Measurements from ENCODE around the gene S100A6.
"Not testable (repeated sequence)": the region's sequence is repeated elsewhere in the genome, so short reads cannot be mapped to it uniquely, and the experiment has no call there.

S100A6 gene

GRCh38 chr1:153526132-153526543 is 9.7 kb downstream of the S100A6 start:
- DNase-seq: peak; percentile 39

- DNase-seq: peak; percentile 80
Observed at GRCh38 chr1:153525088-153525728, 10.6 kb downstream of the S100A6 start.

GRCh38 chr1:153522353-153523048 is 13.3 kb downstream of the S100A6 start:
- DNase-seq: peak; percentile 35

DNA sequence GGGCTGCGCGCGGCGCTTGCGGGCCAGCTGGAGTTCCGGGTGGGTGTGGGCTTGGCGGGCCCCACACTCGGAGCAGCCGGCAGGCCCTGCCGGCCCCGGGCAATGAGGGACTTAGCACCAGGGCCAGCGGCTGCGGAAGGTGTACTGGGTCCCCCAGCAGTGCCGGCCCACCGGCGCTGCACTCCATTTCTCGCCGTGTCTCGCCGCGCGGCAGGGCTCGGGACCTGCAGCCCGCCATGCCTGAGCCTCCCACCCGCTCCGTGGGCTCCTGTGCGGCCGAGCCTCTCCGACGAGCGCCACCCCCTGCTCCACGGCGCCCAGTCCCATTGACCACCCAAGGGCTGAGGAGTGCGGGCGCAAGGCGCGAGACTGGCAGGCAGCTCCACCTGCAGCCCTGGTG is 14.0 kb downstream of the S100A6 start:
- not testable (repeated sequence) for DNase-seq

- DNase-seq: peak; percentile 76
Observed at GRCh38 chr1:153520818-153521476, 14.8 kb downstream of the S100A6 start.

- DNase-seq: peak; percentile 48
Observed at GRCh38 chr1:153520137-153520691, 15.6 kb downstream of the S100A6 start.

DNA sequence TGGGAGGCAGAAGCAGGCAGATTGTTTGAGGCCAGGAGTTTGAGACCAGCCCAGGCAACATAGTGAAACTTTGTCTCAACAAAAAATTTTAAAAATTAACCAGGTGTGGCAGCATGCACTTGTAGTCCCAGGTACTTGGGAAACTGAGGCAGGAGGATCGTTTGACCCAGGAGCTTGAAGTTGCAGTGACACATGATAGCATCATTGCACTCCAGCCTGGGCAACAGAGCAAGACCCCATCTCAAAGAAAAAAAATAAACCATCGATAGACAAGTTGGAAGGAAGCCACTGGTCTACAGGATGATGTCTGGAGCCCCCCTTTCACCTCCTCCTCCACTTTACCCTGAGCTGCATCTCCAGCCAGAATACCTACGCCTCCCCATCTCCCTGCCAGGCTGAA is 16.5 kb downstream of the S100A6 start:
- no peak for DNase-seq

DNA sequence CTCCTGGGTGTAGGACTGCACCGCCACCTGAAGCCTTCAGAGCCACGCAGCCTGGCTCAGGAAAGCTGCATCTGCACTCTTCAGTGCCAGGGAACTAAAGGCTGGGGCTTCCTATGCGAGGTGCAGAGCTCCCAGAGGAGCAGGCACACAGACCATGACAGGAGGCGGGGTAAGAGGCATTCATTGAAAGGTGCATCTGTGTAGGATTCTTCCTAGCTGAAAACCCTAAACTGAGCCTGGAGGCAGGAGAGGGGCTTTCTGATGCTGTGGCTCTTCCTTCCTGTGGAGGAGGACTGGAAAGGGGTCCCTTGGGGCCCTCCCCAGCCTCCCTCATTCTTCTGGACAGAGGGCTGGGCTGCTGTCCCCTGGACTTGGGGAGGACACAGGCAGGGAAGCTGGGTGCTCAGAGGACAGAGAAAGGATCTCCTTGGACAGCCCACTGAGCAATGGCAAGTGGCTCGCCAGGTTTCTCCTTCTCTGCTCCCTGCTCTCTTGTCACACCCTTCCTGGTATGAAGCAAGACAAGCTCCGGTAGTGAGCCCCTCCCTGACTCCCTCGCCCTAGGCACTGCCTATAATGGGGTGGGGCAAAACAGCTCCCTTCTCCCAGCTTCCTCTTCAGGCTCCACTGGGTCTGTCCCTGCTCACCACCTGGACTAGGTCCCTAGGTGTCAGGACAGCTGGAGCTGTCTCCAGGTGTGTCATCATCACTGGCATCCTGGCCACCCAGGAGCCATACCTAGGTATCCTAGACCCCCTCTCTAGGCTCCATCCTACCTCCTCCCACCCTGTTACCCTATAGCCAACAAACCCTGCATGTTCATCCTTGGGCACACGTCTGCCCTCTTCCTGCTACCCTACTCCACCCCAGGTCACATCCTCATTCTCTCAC is 20.0 kb downstream of the S100A6 start:
- peak; percentile 89 for DNase-seq

DNA sequence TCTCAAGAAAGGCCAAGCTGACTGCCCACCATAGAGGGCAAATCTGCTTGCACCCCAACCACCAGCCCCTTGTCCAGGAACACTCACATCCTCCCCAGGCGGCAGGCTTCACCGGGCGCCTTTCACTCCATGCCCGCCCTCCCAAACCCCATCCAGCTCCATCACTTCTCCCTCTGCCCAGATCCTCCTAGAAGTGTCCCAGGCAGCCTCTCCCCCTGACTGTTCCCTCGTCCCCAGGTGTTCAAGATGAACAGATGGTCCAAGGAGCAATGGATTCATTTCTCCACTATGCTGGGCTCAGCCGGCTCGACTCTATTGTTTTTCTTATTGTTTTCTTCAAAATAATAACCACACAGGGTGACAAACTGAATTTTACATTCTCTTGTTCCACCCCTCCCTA is 22.1 kb downstream of the S100A6 start:
- no peak for DNase-seq

- DNase-seq: no peak
Observed at GRCh38 chr1:153513023-153513422, 22.8 kb downstream of the S100A6 start.

DNA sequence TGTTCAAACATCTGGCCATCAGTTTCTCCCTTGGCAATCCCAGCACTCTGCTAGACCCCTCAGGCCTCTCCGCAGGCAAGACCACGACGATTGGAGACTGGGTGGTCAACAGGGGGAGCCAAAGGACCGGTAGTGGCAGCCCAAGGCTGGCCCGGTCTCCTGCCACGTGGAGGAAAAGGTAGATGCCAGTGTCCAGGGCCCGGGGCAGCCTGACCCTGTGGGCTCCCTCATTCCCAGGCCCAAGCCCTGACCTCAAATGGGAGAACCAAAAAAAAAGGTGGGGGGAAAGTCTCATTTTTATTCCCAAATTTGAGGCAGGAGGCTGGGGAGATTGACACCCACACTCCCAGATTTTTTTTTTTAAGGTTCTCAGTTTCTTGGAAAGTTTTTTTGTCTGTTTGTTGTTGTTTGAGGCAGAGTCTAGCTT is 24.8 kb downstream of the S100A6 start:
- peak; percentile 94 for DNase-seq

- DNase-seq: no peak
Observed at GRCh38 chr1:153509729-153510354, 25.9 kb downstream of the S100A6 start.

DNA sequence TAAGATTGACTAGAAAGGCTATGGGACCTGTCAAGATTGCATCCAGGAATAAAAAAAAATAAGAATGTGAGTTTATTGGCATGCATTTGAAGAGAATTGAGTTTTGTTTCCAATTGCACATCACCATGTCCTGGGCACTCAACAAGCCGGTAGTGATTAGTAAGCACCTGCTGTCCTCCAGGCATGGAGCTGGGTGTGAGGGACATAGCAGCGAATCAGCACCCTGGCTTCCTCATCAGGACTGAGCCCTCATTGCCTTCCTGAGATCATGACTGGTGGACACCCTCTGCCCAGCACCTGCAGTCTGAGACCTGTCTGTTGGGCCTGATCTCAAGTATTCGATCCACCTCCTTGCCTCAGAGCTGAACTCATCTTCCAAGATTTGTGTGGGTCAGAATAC is 26.8 kb downstream of the S100A6 start:
- no peak for DNase-seq

DNA sequence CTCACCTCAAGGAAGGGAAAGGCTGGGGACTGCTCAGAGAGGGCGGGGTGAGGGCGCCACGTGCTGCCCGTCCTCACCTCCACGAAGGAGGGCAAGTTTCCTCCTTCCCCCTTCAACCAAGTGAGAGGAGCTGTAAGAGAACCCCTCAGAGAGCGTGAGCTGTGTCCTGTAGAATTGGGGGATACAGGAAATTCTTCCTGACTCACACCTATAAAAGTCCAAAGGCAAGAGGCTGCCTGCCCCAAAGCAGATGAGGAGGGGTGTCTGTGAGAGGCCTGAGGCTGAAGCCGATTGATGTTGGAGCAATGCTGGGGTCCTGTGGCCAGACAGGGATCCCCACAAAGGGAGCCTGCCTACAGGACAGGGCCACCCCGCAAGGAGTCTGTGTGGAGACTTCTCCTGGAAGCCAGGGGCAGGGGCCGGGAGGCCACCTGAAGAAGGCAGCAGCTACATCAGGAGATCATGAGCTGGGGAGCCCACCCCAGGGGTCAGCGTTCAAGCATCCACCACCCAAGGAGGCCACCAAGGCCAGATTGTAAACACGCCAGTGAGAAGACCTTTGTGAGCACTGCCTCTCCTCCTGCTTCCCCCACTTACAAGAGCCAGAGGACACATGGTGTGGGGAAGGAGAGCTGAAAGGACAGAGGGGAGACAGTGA is 27.7 kb downstream of the S100A6 start:
- no peak for DNase-seq

- peak; percentile 89 for DNase-seq
Observed at GRCh38 chr1:153506831-153507413, 28.9 kb downstream of the S100A6 start.

GRCh38 chr1:153506386-153506785 is 29.4 kb downstream of the S100A6 start:
- DNase-seq: no peak

DNA sequence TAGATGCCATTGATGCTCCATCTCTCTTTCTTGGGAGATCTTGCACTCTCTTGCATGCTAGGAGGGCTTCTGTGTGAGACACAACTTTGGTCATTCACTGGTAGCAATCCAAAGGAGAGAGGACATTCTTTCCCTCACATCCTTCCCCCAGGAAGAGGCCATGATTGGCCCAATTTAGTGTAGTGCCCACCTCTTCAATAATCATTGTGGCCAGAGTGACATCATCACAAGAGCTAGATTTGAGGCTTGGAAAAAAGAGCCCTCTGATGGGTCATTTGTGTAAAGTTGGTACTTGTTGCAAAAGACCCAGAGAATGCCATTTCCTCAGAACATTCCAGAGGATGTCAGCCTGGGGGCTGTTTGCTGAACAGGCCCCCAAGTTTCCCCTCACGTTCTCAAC is 30.2 kb downstream of the S100A6 start:
- DNase-seq: no peak

DNA sequence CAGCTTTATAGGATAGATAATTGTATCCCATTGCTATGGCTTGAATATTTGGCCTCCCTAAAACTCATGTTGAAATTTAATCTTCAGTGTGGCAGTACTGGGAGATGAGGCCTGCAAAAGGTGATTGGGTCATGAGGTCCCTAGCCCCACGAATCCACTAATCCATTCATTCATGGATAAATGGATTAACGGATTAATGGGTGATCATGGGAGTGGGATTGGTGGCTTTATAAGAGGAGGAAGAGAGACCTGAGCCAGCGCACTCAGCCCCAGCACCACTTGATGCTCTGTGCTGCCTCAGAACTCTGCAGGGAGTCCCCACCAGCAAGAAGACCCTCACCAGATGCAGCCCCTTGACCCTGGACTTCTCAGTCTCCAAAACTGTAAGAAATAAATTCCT is 32.0 kb downstream of the S100A6 start:
- DNase-seq: no peak

- peak; percentile 16 for DNase-seq
Observed at GRCh38 chr1:153498746-153499145, 37.0 kb downstream of the S100A6 start.

- DNase-seq: no peak
Observed at GRCh38 chr1:153495536-153495935, 40.3 kb downstream of the S100A6 start.

DNA sequence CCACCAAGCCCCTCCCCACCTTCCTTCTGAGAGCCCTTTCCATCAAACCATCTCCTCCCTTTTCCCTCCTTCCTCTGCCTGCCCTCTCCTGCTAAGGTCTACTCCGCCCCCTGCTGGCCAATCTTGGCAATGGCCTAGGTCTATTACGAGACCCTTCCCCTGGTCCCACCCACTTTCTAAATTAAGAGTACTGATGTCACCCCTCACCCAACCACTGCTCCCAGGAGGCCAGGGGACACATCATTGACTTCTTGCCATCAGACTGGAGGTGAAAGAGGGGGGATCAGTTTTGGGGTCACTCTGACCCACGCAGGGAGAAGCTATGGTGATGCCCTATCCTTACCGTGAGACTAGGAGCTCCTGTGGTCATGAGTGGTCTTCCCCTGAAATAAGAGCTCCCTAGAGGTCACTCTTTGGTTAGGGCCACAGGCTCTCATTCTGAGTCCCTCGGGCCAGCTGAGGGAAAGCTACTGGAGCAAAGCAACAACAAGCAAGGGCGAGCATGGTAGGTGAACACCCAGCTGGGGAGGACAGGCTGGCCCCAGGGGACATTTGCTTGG is 40.7 kb downstream of the S100A6 start:
- peak; percentile 92 for DNase-seq
